GM10847 (cell line): ENCODE measurements around the gene SLC27A4.

Experiments
- POLR2A ChIP-seq: IDR thresholded peaks from 2 replicates; pipeline ENCODE4 v1.6.1; 2011; ENCODE audit not compliant: insufficient read length; ENCODE audit errors: extremely low read depth

The SLC27A4 gene

GRCh38 chr9:128408963-128409431, 68.7 kb downstream of the SLC27A4 start:
- TF ChIP-seq POLR2A: no peak

DNA sequence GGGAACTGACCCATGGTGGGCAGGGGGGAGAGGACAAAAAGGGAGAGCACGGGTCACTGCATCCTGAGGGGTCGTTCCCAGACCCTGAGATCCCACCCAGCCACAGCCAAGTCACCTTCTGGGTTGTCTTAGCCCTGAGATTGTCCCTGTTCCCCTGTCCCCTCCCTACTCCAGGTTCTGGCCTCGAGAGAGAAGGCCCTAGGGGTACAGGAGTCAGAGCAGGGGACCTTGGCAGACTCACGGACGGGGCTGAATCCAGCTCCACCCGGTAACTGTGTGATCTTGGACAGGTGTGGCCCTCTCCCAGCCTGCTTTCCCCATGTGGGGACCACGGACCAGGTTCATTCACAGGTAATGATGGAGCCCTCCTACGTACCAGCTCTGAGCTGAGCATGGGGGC, 69.1 kb downstream of the SLC27A4 start:
- TF ChIP-seq POLR2A: no peak

- TF ChIP-seq POLR2A: no peak
These were observed 69.7 kb downstream of the SLC27A4 start for GRCh38 chr9:128409978-128410377.
